Activated naive CD4-positive, alpha-beta T cell treated with anti-CD3 and anti-CD28 coated beads, Interleukin-2, amount 50 U/mL, for 72 hours (primary cell): Measurements from ENCODE around the gene GPX6. TPM values are rescaled to one million over a fixed set of nuclear protein-coding genes. Genes with fewer than 3 reads are reported as not detected.

ENCODE experiments used
- ATAC-seq, 2 donors: fragments of 150-1000 bp; cut with Tn5 transposase; 2 replicates each; pipeline ENCODE4 v1.10.0; 2021; ENCODE audit warnings: mild to moderate bottlenecking in 2 of 2, moderate library complexity in 2 of 2
- DNase-seq, 2 donors: peaks; one replicate each; pipeline ENCODE4 v3.0.0; 2021 to 2022; ENCODE audit warnings: low spot score in 2 of 2
- H3K27ac Mint-ChIP-seq, 2 donors: one replicate each; pipeline ENCODE4 v1.8.0; 2022; ENCODE audit warnings: mild to moderate bottlenecking in 2 of 2, mixed read lengths in 2 of 2
- H3K36me3 Mint-ChIP-seq, 2 donors: one replicate each; pipeline ENCODE4 v1.8.0; 2022; ENCODE audit warnings: mixed read lengths in 2 of 2
- H3K9me3 Mint-ChIP-seq, 2 donors: one replicate each; pipeline ENCODE4 v1.8.0; 2022; ENCODE audit warnings: mixed read lengths in 2 of 2
- total RNA-seq, 2 donors: library from RNA; stranded (reverse); gene quantifications; one replicate each; pipeline ENCODE4 v1.2.3, GENCODE V29; 2022

The GPX6 gene
- total RNA-seq, 2 donors from 2014 or later, result not detected

GRCh38 chr6:28458568-28458967, 57.0 kb downstream of the GPX6 start:
- no peak overlapping the region for H3K27ac Mint-ChIP-seq
- H3K36me3 Mint-ChIP-seq, result peaks cover 0 to 12% of the 10 kb centered on the region in 2 donors
- ATAC-seq (no peak), DNase-seq (no peak)
- H3K9me3 Mint-ChIP-seq, result peaks cover 0 to 5% of the 10 kb centered on the region in 2 donors

Other genes starting within 250 kb of the GPX6 start
- 1 to 10 TPM; 2.1 to 3.9 TPM for gene ZSCAN26, start 248.7 kb downstream of the GPX6 start, total RNA-seq
- gene PGBD1, start 234.2 kb downstream of the GPX6 start, total RNA-seq, result 1 to 10 TPM in 1 of 2 donors, under 1 TPM in 1; 0.39 to 2.3 TPM
- 1 to 10 TPM in 1 of 2 donors, under 1 TPM in 1; 0.70 to 1.7 TPM for gene ZSCAN31, start 179.6 kb downstream of the GPX6 start, total RNA-seq
- 1 to 10 TPM; 3.0 to 4.8 TPM for gene ZKSCAN3, start 165.8 kb downstream of the GPX6 start, total RNA-seq
- gene ZSCAN12, start 116.0 kb downstream of the GPX6 start, total RNA-seq, result 1 to 10 TPM; 4.8 to 6.0 TPM
- 1 to 10 TPM; 1.3 to 2.4 TPM for gene ZSCAN23, start 72.3 kb downstream of the GPX6 start, total RNA-seq
- gene GPX5, start 10.1 kb upstream of the GPX6 start, total RNA-seq, result not detected